HCT116 (cell line): ENCODE results near the gene ABCB6.

Experiments
- CBX3 ChIP-seq: IDR thresholded peaks from 2 replicates; pipeline ENCODE4 v1.6.1; 2012; ENCODE audit warnings: low read depth
- CTCF ChIP-seq, 3 experiments: fragments of 200-600 bp in 1 of 3; sonication (generic) in 1 of 3; IDR thresholded peaks in 2 of 3; conservative IDR thresholded peaks in 1 of 3; 2 replicates each; pipeline ENCODE4 v1.5.1; 2012 to 2017; ENCODE audit warnings: low read depth in 2 of 3, low read length in 2 of 3, antibody characterized with exemption in 1 of 3, borderline replicate concordance in 1 of 3, control low read depth in 1 of 3, mild to moderate bottlenecking in 1 of 3, mixed read lengths in 1 of 3, mixed run types in 1 of 3, moderate library complexity in 1 of 3; ENCODE audit not compliant: insufficient read depth in 1 of 3

GRCh38 chr2:219174801-219175200, 44.0 kb downstream of the ABCB6 start:
- TF ChIP-seq CBX3, result no peak
- TF ChIP-seq CTCF (IDR thresholded peaks at IDR 0.05 in 2 of 3, conservative IDR thresholded peaks at IDR 0.05 in 1 of 3; ENCODE audit: borderline replicate concordance in 1 of 3, insufficient read depth in 1 of 3, low read depth in 2 of 3, low read length in 2 of 3), result no peak
